Pulmonary artery endothelial cell (primary cell): ENCODE results near the gene TAGAP. TPM values are rescaled to one million over a fixed set of nuclear protein-coding genes. Genes with fewer than 3 reads are reported as not detected.
"Not testable (repeated sequence)": the region's sequence is repeated elsewhere in the genome, so short reads cannot be mapped to it uniquely, and the experiment has no call there.

ENCODE experiments used
- DNase-seq: peaks from one replicate; pipeline ENCODE4 v3.0.0-alpha.2; 2011; ENCODE audit warnings: low read depth, low spot score
- total RNA-seq: library from RNA; depleted of rRNA; stranded (reverse); fragments of >200 nt; gene quantifications from 2 replicates; pipeline ENCODE4 v1.2.3, GENCODE V29; 2014

Gene TAGAP
- total RNA-seq, 1 donor from 2014 or later, result not detected

- DNase-seq, result no peak
Observed at GRCh38 chr6:159013229-159013628, 31.6 kb downstream of the TAGAP start.

DNA sequence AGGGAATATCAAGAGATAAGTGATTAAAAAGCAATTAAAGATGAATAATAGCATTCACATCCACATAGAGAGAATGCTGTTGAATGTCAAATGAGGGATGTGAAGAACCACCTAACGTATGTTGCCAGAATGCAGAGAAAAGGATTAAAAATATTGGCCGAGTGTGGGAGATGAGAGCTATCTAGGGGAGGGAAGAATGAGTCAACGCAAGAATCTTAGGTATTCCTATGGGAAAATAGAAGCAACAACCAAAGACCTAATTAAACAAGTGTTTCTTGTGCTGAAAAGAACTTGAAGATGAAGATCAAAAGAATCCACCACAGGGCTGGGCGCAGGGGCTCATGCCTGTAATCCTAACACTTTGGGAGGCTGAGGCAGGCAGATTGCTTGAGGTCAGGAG, 32.6 kb downstream of the TAGAP start:
- DNase-seq, result no peak

GRCh38 chr6:159010037-159010612, 34.7 kb downstream of the TAGAP start:
- not testable (repeated sequence) for DNase-seq

GRCh38 chr6:159008656-159009288, 36.0 kb downstream of the TAGAP start:
- no peak for DNase-seq

DNA sequence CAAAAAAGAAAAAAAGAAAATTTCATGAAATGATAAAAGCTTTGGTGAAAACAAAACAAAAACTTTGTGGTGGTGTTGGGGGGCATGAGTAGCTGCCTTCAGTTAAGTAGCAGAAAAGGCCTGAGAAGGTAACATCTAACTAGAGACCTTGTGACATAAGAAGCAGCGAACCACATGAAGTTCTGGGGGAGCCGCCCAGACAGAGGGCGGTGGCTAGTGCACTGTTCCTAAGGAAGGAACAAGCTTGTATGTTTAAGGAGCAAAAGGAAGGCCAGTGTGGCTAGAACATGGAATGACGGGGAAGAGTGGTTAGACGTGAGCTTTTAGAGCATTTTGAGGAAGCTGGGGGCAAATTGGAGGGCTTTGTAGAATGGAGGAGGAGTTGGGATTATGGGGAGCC, 37.3 kb downstream of the TAGAP start:
- no peak for DNase-seq

GRCh38 chr6:159005436-159005835, 39.4 kb downstream of the TAGAP start:
- no peak for DNase-seq

- DNase-seq, result no peak
Observed at GRCh38 chr6:159004592-159004991, 40.2 kb downstream of the TAGAP start.

DNA sequence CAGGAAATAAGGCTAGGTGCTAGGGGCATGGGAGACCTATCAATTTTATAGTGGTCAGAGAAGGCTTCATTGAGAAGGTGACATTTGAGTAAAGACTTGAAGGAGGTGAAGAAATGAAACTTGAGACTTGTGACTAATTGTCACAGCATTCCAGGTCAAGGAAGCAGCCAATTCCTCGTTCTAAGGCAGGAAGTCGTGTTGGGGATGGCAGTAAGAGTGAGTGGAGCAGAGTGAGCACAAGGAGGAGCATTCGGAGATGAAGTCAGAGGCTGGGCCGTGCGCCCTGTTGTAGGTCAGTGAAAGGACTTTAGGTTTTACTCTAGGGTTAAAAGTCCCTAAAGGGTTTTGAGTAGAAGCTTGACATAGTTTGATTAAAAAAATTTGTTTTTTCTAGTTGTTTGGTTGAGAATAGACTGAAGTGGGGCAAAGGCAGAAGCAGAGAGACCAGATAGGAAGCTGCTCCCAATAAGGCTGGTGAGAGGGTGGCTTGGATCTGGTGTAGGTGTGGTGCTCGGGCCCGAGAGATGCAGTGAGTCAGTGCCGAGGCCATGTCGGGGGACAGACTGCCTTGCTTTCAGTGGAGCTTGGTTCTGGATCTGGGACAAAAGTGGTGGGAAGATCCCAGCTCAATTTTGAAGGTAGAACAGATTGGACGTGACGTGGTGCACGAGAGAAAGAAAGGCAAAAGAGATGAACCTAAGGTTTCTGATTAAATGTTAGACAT, 42.2 kb downstream of the TAGAP start:
- no peak for DNase-seq

- peak; percentile 19 for DNase-seq
Observed at GRCh38 chr6:158999666-159000403, 45.0 kb downstream of the TAGAP start, which contains the start of gene RSPH3. Gene RSPH3 (minus strand): TSS chr6:159000202. CDS start chr6:158999550, 652 bp downstream.

GRCh38 chr6:158999154-158999665, 45.6 kb downstream of the TAGAP start:
- no peak for DNase-seq

DNA sequence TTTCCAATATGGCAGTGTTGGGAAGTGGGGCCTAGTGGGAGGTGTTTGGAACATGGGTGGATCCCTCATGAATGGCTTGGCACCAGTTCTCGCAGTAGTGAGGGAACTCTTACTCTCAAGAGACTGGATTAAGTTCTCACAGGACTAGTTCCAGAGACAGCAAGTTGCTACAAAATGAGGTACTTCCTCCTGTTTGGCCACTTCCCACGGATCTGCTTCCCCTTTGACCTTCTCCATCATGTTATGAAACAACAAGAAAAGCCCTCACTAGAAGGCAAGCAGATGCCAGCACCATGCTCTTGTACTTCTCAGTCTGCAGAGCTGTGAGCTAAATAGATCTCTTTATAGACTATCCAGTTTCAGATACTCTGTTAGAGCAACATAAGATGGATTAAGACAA, 47.9 kb downstream of the TAGAP start:
- DNase-seq, result no peak

DNA sequence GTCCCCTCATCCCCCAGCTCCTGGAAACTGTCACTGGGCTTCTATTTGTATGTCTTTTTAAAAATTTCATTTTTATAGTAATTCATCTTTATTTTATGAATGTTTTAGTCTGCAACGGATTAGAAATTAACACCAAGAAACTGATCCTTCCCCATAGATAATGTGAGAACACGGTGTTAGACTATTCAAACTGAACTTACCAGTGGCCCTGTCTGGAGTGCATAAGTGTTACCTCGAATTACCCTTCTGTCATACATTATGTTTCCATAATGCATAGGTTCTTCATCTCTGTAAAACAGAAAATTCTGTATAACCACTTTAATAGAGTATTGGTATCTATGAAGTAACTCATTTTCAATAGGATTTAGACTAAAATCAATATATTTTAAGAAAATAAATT, 51.2 kb downstream of the TAGAP start:
- no peak for DNase-seq

DNA sequence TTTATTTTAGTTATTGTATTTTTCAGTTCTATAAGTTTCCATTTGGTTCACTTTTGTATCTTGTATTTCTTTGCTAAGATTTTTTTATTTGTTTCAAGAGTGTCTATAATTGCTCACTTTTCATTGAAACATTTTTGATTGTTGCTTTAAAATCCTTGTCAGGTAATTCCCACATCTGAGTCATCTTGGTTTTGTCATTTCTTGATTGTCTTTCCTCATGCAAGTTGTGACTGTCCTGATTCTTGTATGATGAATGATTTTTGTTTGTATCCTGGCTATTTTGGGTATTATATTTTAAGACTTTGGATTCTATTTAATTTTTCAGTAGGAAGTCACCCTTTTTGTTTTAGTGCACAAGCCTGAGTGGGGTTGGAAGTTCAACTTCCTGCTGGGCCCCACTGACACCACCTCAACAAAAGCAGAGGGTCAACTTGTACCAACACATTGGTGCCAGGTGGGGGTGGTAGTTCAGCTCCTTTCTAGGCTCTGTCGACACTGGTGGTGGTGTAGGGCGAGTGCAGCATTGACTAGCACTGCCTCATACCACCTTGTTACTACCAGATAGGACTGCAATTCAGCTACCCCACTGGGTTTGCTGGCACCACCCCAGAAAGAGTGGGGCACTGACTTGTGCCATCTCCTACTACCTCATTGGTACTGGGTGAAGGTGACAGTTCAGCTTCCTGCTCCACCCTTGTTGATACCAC, 53.6 kb downstream of the TAGAP start:
- no peak for DNase-seq

DNA sequence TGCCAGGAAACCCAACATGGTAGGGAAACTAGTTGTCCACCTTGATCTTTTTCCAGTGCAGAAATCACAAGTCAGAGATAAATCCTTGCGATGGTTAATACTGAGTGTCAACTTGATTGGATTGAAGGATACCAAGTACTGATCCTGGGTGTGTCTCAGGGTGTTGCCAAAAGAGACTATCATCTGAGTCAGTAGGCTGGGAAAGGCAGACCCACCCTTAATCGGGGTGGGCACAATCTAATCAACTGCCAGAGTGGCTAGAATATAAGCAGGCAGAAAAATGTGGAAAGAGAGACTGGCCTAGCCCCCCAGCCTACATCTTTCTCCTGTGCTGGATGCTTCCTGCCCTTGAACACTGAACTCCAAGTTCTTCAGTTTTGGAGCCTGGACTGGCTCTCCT, 55.1 kb downstream of the TAGAP start:
- not testable (repeated sequence) for DNase-seq

DNA sequence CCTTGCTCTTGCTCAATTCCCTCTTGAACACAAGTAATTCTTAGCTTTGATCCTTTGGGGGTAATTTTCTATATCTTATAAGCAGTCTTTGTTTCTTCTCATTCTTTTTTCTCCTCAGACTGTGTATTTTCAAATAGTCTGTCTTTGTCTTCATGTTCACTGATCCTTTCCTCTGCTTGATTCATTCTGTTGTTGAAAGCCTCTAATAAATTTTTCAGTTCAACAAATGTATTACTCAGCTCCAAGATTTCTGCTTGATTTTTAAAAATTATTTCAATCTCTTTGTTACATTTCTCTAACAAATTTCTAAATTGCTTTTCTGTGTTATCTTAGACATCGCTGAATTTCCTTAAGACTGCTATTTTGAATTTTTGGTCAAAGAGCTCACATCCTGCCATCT, 56.3 kb downstream of the TAGAP start:
- DNase-seq, result no peak

DNA sequence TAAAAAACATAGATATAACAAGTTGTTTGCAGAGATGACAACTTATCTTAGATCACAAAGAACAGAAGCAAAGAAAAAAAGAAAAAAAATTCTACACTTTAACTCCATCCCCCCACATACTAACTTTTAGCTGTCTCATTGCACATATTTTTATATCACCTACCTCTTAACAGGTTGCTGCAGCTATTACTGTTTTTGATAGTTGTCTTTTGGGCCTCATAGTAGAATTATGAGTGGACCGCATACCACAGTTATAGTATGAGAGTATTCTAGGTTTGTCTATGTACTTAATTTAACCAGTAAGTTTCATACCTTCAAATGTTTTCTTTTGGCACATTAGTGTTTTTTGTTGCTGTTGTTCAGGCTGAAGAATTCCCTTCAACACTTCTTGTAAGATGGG, 57.1 kb downstream of the TAGAP start:
- DNase-seq, result no peak

Other genes with a start within 250 kb of the TAGAP start
- gene EZR, start 225.6 kb downstream of the TAGAP start, total RNA-seq, result 110 and 172 TPM in 2 replicates
- 1.5 and 1.6 TPM in 2 replicates for gene RSPH3, start 44.8 kb downstream of the TAGAP start, total RNA-seq
- gene FNDC1, start 124.4 kb upstream of the TAGAP start, total RNA-seq, result not detected in 2 replicates